GM12873 (cell line): Measurements from ENCODE around the gene SLC5A6.

Experiments used
- TF ChIP-seq, protein P1 (sequence below): IDR thresholded peaks from 2 replicates; pipeline ENCODE4 v1.5.1; 2012; ENCODE audit warnings: low read depth, mild to moderate bottlenecking, moderate library complexity, low read length, control low read depth; ENCODE audit not compliant: insufficient read depth; ENCODE audit errors: missing control alignments

Gene SLC5A6

DNA sequence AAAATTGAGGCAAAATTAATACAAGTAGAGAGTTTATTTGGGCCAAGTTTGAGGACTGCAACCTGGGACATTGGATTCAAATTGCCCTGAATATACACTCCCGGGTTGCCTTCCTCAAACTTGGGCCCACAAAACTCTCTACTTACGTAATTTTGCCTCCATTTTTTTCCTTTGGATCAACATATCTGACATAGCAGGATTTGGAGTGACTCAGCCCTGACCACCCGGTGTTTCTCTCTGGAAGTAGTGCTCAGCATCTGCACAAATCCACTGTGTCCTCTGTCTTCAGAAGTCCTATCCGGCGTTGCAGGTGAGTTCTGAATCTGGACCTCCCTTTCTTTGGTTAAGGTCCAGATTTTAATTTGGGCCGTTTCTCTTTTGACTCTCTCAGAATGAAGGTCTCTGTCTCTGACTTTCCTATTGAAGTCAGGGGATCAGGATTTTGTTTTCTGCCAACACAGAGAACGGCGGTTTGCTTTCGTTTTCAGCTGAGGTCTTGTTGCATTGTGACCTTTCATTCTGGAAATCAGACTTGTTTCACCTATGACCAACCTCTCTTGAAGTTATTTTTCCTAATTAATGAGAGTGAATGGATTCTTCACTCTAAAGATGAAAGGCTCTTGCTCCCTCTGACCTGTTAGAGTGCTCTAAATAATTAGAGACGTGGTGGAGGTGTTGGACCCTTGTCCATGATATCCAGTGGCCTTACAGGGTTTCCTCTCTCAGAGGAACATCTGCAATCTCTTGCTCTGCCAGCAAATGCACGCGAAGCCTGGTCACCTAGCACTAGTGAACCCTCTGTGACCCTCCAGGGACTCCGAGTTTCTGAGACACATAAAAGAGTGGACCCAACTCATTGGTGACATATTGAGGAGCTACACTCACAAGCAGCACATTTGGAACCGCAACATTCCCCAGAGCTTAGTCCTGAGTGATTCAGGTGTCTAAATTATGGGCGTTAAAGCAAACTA lies 49.6 kb downstream of the SLC5A6 start:
- TF ChIP-seq, protein P1, sequence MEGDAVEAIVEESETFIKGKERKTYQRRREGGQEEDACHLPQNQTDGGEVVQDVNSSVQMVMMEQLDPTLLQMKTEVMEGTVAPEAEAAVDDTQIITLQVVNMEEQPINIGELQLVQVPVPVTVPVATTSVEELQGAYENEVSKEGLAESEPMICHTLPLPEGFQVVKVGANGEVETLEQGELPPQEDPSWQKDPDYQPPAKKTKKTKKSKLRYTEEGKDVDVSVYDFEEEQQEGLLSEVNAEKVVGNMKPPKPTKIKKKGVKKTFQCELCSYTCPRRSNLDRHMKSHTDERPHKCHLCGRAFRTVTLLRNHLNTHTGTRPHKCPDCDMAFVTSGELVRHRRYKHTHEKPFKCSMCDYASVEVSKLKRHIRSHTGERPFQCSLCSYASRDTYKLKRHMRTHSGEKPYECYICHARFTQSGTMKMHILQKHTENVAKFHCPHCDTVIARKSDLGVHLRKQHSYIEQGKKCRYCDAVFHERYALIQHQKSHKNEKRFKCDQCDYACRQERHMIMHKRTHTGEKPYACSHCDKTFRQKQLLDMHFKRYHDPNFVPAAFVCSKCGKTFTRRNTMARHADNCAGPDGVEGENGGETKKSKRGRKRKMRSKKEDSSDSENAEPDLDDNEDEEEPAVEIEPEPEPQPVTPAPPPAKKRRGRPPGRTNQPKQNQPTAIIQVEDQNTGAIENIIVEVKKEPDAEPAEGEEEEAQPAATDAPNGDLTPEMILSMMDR, result no peak

DNA sequence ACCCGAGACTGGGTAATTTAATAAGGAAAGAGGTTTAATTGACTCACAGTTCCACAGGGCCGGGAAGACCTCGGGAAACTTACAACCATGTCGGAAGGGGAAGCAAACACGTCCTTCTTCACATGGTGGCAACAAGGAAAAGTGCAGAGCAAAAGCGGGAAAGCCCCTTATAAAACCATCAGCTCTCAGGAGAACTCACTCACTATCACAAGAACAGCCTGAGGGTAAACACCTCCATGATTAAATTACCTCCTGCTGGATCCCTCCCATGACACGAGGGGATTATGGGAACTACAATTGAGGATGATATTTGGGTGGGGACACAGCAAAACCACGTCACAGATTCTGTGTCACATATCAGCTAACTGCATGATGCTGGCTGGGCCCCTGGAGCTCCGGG lies 51.9 kb downstream of the SLC5A6 start:
- TF ChIP-seq, protein P1, result no peak

DNA sequence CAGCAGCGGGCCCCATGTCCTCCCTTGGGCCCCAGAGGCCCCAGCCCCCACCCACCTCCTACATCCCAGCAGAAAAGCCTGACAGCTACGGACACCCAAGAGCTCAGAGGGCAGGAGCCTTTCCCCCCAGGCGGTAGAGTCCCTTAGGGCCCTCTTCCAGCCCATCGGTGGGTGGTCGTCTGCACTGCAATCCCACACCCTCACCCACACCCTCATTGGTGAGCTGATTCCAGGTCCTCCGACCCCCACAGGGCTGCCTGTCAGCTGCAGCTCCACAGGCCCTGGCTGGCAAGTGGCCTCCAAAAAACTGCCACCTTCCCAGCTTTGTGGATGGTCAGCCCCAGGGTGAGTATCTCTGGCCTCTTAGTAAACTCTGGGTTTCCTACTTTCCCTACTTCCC lies 52.8 kb downstream of the SLC5A6 start:
- TF ChIP-seq, protein P1, result no peak

DNA sequence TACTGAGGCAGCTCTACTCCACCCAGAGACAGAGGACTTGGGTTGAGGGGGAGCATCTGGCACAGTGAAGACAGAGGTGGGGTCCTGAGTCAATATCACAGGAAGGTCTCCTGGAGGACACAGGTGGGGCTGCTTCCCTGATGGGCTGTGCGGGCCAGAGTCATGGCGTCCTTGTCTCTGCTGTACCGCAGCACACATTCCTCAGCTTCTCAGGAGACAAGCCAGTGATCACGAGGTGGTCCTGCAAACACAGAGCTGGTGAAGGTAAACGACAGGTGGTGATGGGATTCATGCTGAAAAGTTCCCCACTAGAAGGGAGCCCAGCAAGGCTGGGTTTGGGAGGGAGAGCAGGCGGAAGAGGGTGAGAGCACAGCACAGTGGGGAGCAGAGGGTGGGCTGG lies 53.6 kb downstream of the SLC5A6 start:
- TF ChIP-seq, protein P1, result no peak

DNA sequence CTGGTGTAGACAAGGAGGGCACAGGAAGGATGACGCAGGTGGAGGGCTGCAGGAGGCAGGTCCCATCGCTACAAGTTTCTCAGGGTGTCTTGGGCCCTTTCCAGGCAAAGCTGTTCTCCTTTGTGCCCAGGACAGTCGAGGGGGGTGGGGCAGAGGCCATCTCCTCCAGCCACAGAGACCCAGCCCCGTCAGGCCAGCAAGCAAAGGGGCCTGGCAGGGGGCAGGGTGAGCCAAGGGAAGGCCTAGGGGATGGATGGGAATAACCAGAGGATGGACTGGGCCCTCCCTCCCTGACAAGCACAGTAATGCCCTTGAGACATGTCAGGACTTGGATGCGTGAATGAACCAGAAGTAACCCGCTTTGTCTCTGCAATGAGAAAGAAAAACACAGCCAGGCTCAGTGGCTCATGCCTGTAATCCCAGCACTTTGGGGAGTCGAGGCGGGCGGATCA lies 57.0 kb downstream of the SLC5A6 start:
- TF ChIP-seq, protein P1, result no peak

DNA sequence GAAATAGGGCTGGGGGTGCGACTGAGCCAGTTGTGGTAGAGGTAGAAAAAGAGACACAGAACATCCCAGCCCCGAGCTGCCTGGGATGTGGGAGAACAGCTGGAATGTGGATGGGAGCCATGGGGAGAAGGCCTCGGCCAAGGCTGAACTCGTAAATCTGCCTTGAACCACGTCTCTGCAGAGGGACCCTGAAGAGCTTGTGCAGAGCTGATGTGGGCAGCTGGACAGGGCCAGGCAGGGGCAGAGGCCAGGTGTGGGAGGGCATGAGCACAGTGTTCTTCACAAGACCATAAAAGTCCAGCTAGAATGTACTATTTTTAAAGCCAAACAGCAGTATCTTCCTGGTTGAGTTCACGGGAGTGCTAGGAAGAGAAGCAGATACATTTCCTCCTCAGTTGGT lies 57.6 kb downstream of the SLC5A6 start:
- TF ChIP-seq, protein P1, result no peak

DNA sequence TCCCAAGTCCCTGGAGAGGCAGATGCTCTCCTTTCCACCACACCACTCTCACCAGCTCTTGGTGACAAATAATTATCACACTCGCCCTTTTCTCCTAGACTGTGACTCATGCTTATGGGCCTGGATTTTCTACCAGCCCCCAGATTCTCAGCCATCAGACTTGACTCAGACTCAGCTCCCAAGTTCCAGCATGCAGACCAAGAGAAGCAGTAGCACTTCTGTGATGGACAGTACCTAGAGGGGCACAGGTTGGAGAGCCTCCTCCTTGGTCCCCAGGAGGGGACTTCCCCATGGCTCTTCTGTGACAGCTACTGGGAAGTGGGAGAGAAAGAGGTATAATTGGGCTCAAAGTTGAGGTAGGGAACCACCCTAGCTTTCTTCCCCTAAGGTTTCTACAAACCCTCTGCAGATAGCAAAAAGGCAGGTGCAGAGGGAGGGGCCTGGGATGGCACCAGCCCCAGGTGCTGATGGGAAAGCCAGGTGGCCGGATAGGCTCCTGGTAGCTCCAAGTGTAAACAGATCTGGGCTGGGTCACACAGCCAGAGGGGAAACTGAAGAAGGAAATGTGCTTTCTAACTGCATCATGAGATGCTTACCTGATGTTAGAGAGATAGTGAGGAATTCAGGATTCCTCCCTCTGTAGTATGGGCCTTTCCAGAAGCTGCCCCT lies 59.1 kb downstream of the SLC5A6 start:
- TF ChIP-seq, protein P1, result no peak
